ENCODE measurements around the gene GJA10.
A peak's percentile ranks its signal among the peaks of the same experiment; 100 is the strongest.

The GJA10 gene

GRCh38 chr6:89917801-89918366 is 23.6 kb downstream of the GJA10 start:
- DNase-seq, result no peak

GRCh38 chr6:89921197-89921596 is 26.9 kb downstream of the GJA10 start:
- no peak for DNase-seq

GRCh38 chr6:89921691-89922090 is 27.4 kb downstream of the GJA10 start:
- no peak for DNase-seq

GRCh38 chr6:89924231-89924630 is 30.0 kb downstream of the GJA10 start:
- DNase-seq, result no peak

- peak; percentile 22 for DNase-seq
Measured at GRCh38 chr6:89925826-89926225, 31.6 kb downstream of the GJA10 start.

GRCh38 chr6:89927264-89927663 is 33.0 kb downstream of the GJA10 start:
- no peak for DNase-seq

GRCh38 chr6:89927791-89928550 is 33.7 kb downstream of the GJA10 start:
- DNase-seq, result no peak

- DNase-seq, result no peak
Measured at GRCh38 chr6:89928604-89929003, 34.3 kb downstream of the GJA10 start.

GRCh38 chr6:89930789-89931188 is 36.5 kb downstream of the GJA10 start:
- DNase-seq, result no peak

GRCh38 chr6:89932245-89932802 is 38.1 kb downstream of the GJA10 start:
- no peak for DNase-seq

GRCh38 chr6:89934685-89935366 is 40.6 kb downstream of the GJA10 start:
- DNase-seq, result no peak

GRCh38 chr6:89936177-89936576 is 41.9 kb downstream of the GJA10 start:
- no peak for DNase-seq

- no peak for DNase-seq
Measured at GRCh38 chr6:89938014-89938413, 43.7 kb downstream of the GJA10 start.

GRCh38 chr6:89939144-89939543 is 44.9 kb downstream of the GJA10 start:
- no peak for DNase-seq

GRCh38 chr6:89940225-89941027 is 46.2 kb downstream of the GJA10 start:
- DNase-seq, result peak; percentile 76

- DNase-seq, result no peak
Measured at GRCh38 chr6:89941031-89941762, 46.9 kb downstream of the GJA10 start.

GRCh38 chr6:89941763-89942497 is 47.7 kb downstream of the GJA10 start:
- DNase-seq, result no peak

GRCh38 chr6:89942601-89943000 is 48.3 kb downstream of the GJA10 start:
- no peak for DNase-seq

- DNase-seq, result no peak
Measured at GRCh38 chr6:89944181-89944755, 50.0 kb downstream of the GJA10 start.

- peak; percentile 53 for DNase-seq
Measured at GRCh38 chr6:89944826-89945407, 50.6 kb downstream of the GJA10 start.

All from activated CD4-positive, alpha-beta T cell treated with anti-CD3 and anti-CD28 coated beads, Interleukin-2, amount 50 U/mL, for 16 hours (primary cell).